ENCODE data around the gene PSME2. TPM values are rescaled to one million over a fixed set of nuclear protein-coding genes. Genes with fewer than 3 reads are reported as not detected.
A peak's percentile ranks its signal among the peaks of the same experiment; 100 is the strongest.

The PSME2 gene
- total and polyA plus RNA-seq, 2 of the 13 experiments (the other 11 are each of a cell fraction or from before 2014, with no cell fraction given), result 332 to 716 TPM

DNA sequence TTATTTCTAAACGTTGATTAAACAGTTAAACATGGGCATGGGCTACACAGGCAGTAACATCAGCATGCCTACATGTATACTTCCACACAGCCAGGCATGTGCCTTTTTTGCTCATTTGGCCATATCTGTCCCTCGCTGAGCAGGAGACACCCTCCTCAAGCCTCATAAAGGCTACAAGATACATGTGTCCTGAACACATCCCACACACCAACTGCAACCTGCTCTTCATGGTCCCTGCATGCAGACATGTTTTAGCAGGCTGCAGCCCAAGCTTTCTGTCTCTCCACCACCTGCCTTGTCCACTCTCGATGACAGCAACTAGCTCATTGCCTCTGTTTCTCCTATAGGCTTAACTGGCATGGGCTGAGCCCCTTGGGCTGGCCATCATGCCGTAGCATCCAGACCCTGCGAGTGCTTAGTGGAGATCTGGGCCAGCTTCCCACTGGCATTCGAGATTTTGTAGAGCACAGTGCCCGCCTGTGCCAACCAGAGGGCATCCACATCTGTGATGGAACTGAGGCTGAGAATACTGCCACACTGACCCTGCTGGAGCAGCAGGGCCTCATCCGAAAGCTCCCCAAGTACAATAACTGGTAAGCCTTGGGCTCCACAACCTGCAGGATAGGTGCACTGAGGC lies 49.7 kb downstream of the PSME2 start (continued):
- TF ChIP-seq ZNF468 (CRISPR knock-in tag; IDR thresholded peaks at IDR 0.05), result no peak
- TF ChIP-seq, protein P1, sequence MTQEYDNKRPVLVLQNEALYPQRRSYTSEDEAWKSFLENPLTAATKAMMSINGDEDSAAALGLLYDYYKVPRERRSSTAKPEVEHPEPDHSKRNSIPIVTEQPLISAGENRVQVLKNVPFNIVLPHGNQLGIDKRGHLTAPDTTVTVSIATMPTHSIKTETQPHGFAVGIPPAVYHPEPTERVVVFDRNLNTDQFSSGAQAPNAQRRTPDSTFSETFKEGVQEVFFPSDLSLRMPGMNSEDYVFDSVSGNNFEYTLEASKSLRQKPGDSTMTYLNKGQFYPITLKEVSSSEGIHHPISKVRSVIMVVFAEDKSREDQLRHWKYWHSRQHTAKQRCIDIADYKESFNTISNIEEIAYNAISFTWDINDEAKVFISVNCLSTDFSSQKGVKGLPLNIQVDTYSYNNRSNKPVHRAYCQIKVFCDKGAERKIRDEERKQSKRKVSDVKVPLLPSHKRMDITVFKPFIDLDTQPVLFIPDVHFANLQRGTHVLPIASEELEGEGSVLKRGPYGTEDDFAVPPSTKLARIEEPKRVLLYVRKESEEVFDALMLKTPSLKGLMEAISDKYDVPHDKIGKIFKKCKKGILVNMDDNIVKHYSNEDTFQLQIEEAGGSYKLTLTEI (CRISPR knock-in tag; conservative IDR thresholded peaks at IDR 0.05), result no peak
- 0 out of 2 replicates have a peak, but pooled peaks have one; percentile 37 for TF ChIP-seq ZNF143 (CRISPR knock-in tag; IDR thresholded peaks at IDR 0.05)
- TF ChIP-seq KAT2B (IDR thresholded peaks at IDR 0.05; ENCODE audit: borderline replicate concordance, low read depth, low read length), result no peak
- TF ChIP-seq ZGPAT (CRISPR knock-in tag; IDR thresholded peaks at IDR 0.05), result no peak
- TF ChIP-seq ZBTB49 (CRISPR knock-in tag; IDR thresholded peaks at IDR 0.05; ENCODE audit: borderline replicate concordance), result no peak
- no peak for TF ChIP-seq ZNF841 (CRISPR knock-in tag; IDR thresholded peaks at IDR 0.05; ENCODE audit: borderline replicate concordance)
- 0 out of 2 replicates have a peak, but pooled peaks have one; percentile 5 for TF ChIP-seq CEBPG (CRISPR knock-in tag; IDR thresholded peaks at IDR 0.05)
- TF ChIP-seq ATF5 (CRISPR knock-in tag; IDR thresholded peaks at IDR 0.05; ENCODE audit: low read depth), result no peak
- TF ChIP-seq ZNF567 (CRISPR knock-in tag; IDR thresholded peaks at IDR 0.05; ENCODE audit: borderline replicate concordance), result no peak
- no peak for TF ChIP-seq GATA4 (IDR thresholded peaks at IDR 0.05; ENCODE audit: borderline replicate concordance, low read depth)
- peak; percentile 66; the same call in 1 of the 2 replicates for TF ChIP-seq ZNF776 (CRISPR knock-in tag; IDR thresholded peaks at IDR 0.05)
- peak; percentile 41; the same call in 1 of the 2 replicates for TF ChIP-seq MTA1 (CRISPR knock-in tag; IDR thresholded peaks at IDR 0.05; ENCODE audit: borderline replicate concordance)
- TF ChIP-seq, protein P2, sequence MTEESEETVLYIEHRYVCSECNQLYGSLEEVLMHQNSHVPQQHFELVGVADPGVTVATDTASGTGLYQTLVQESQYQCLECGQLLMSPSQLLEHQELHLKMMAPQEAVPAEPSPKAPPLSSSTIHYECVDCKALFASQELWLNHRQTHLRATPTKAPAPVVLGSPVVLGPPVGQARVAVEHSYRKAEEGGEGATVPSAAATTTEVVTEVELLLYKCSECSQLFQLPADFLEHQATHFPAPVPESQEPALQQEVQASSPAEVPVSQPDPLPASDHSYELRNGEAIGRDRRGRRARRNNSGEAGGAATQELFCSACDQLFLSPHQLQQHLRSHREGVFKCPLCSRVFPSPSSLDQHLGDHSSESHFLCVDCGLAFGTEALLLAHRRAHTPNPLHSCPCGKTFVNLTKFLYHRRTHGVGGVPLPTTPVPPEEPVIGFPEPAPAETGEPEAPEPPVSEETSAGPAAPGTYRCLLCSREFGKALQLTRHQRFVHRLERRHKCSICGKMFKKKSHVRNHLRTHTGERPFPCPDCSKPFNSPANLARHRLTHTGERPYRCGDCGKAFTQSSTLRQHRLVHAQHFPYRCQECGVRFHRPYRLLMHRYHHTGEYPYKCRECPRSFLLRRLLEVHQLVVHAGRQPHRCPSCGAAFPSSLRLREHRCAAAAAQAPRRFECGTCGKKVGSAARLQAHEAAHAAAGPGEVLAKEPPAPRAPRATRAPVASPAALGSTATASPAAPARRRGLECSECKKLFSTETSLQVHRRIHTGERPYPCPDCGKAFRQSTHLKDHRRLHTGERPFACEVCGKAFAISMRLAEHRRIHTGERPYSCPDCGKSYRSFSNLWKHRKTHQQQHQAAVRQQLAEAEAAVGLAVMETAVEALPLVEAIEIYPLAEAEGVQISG (CRISPR knock-in tag; IDR thresholded peaks at IDR 0.05), result peak; percentile 27; the same call in 1 of the 2 replicates
- TF ChIP-seq ZNF549 (CRISPR knock-in tag; IDR thresholded peaks at IDR 0.05), result no peak
- no peak for TF ChIP-seq HCFC1 (IDR thresholded peaks at IDR 0.05; ENCODE audit: low read depth, low read length)
- no peak for TF ChIP-seq MXD4 (CRISPR knock-in tag; IDR thresholded peaks at IDR 0.05)
- no peak for TF ChIP-seq NR2F6 (IDR thresholded peaks at IDR 0.05)
- TF ChIP-seq NR2F6 (CRISPR knock-in tag; IDR thresholded peaks at IDR 0.05), result no peak
